ENCODE results near the gene ANKRD31. TPM values are rescaled to one million over a fixed set of nuclear protein-coding genes. Genes with fewer than 3 reads are reported as not detected.

ANKRD31 gene
- total RNA-seq, 1 donor from 2014 or later, result 0.07 TPM

GRCh38 chr5:75245023-75245422, 8.3 kb upstream of the ANKRD31 start:
- Histone ChIP-seq H3K4me1 (ENCODE audit: insufficient read depth, low read length) (no peaks in the 10 kb centered on the region), H3K4me3 (ENCODE audit: insufficient read depth, low read depth, low read length) (no peak overlapping the region), H3K36me3 (ENCODE audit: insufficient read depth, low read length) (no peaks in the 10 kb centered on the region), H4K20me1 (ENCODE audit: insufficient read depth, low read length) (no peaks in the 10 kb centered on the region), H3K79me2 (ENCODE audit: insufficient read depth, low read length) (no peaks in the 10 kb centered on the region), H2AFZ (ENCODE audit: low read depth, low read length) (no peak overlapping the region), H3K27ac (ENCODE audit: low read depth, low read length) (no peak overlapping the region), H3K9ac (ENCODE audit: low read length) (no peak overlapping the region), H3K9me3 (ENCODE audit: insufficient read depth, low read depth, low read length) (no peaks in the 10 kb centered on the region), H3K4me2 (ENCODE audit: low read length) (no peak overlapping the region), H3K27me3 (ENCODE audit: insufficient read depth, low read length) (no peaks in the 10 kb centered on the region)
- FAIRE-seq (no peak), DNase-seq (ENCODE audit: low read depth) (no peak)
- Mint-ChIP-seq H3K4me3 (ENCODE audit: unreplicated experiment) (no peak overlapping the region), H3K36me3 (ENCODE audit: low read depth, unreplicated experiment) (no peaks in the 10 kb centered on the region), H3K27ac (ENCODE audit: unreplicated experiment) (no peak overlapping the region), H3K9me3 (ENCODE audit: unreplicated experiment) (no peaks in the 10 kb centered on the region), H3K27me3 (ENCODE audit: low read depth, unreplicated experiment) (peaks cover 3% of the 10 kb centered on the region), H3K4me1 (ENCODE audit: low read depth, unreplicated experiment) (no peaks in the 10 kb centered on the region)
- TF ChIP-seq CTCF (IDR thresholded peaks at IDR 0.05; ENCODE audit: insufficient read depth, low read depth, low read length) (no peak), EZH2 (IDR thresholded peaks at IDR 0.05; ENCODE audit: insufficient read depth, low read length) (no peak)

- no peak overlapping the region for H3K4me3 ChIP-seq (ENCODE audit: insufficient read depth, low read depth, low read length)
- no peaks in the 10 kb centered on the region for H4K20me1 ChIP-seq (ENCODE audit: insufficient read depth, low read length)
- DNase-seq (ENCODE audit: low read depth), result no peak
- H3K36me3 ChIP-seq (ENCODE audit: insufficient read depth, low read length), result no peaks in the 10 kb centered on the region
- no peaks in the 10 kb centered on the region for H3K9me3 Mint-ChIP-seq (ENCODE audit: unreplicated experiment)
- no peak for FAIRE-seq
- H3K9me3 ChIP-seq (ENCODE audit: insufficient read depth, low read depth, low read length), result no peaks in the 10 kb centered on the region
- H3K4me1 ChIP-seq (ENCODE audit: insufficient read depth, low read length), result no peaks in the 10 kb centered on the region
- no peak overlapping the region for H3K27ac ChIP-seq (ENCODE audit: low read depth, low read length)
- peaks cover 3% of the 10 kb centered on the region for H3K27me3 Mint-ChIP-seq (ENCODE audit: low read depth, unreplicated experiment)
- H3K4me3 Mint-ChIP-seq (ENCODE audit: unreplicated experiment), result no peak overlapping the region
- H3K4me1 Mint-ChIP-seq (ENCODE audit: low read depth, unreplicated experiment), result peaks cover 7% of the 10 kb centered on the region
- H3K9ac ChIP-seq (ENCODE audit: low read length), result no peak overlapping the region
- no peak for TF ChIP-seq EZH2 (IDR thresholded peaks at IDR 0.05; ENCODE audit: insufficient read depth, low read length)
- no peak for TF ChIP-seq CTCF (IDR thresholded peaks at IDR 0.05; ENCODE audit: insufficient read depth, low read depth, low read length)
- H3K79me2 ChIP-seq (ENCODE audit: insufficient read depth, low read length), result no peaks in the 10 kb centered on the region
- H3K36me3 Mint-ChIP-seq (ENCODE audit: low read depth, unreplicated experiment), result no peaks in the 10 kb centered on the region
- H3K27ac Mint-ChIP-seq (ENCODE audit: unreplicated experiment), result no peak overlapping the region
- no peak overlapping the region for H3K4me2 ChIP-seq (ENCODE audit: low read length)
- H3K27me3 ChIP-seq (ENCODE audit: insufficient read depth, low read length), result no peaks in the 10 kb centered on the region
- no peak overlapping the region for H2AFZ ChIP-seq (ENCODE audit: low read depth, low read length)
These were observed 6.8 kb upstream of the ANKRD31 start for GRCh38 chr5:75243510-75243909.

- peaks cover 3% of the 10 kb centered on the region for H3K27me3 Mint-ChIP-seq (ENCODE audit: low read depth, unreplicated experiment)
- DNase-seq (ENCODE audit: low read depth) (no peak), FAIRE-seq (no peak)
- no peak overlapping the region for H3K9ac ChIP-seq (ENCODE audit: low read length)
- H3K9me3 ChIP-seq (ENCODE audit: insufficient read depth, low read depth, low read length), result no peaks in the 10 kb centered on the region
- no peaks in the 10 kb centered on the region for H3K79me2 ChIP-seq (ENCODE audit: insufficient read depth, low read length)
- H3K27ac ChIP-seq (ENCODE audit: low read depth, low read length), result no peak overlapping the region
- no peaks in the 10 kb centered on the region for H3K36me3 Mint-ChIP-seq (ENCODE audit: low read depth, unreplicated experiment)
- H4K20me1 ChIP-seq (ENCODE audit: insufficient read depth, low read length), result no peaks in the 10 kb centered on the region
- peaks cover 7% of the 10 kb centered on the region for H3K4me1 Mint-ChIP-seq (ENCODE audit: low read depth, unreplicated experiment)
- no peaks in the 10 kb centered on the region for H3K36me3 ChIP-seq (ENCODE audit: insufficient read depth, low read length)
- TF ChIP-seq EZH2 (IDR thresholded peaks at IDR 0.05; ENCODE audit: insufficient read depth, low read length) (no peak), CTCF (IDR thresholded peaks at IDR 0.05; ENCODE audit: insufficient read depth, low read depth, low read length) (no peak)
- no peak overlapping the region for H3K4me3 ChIP-seq (ENCODE audit: insufficient read depth, low read depth, low read length)
- no peak overlapping the region for H2AFZ ChIP-seq (ENCODE audit: low read depth, low read length)
- H3K27ac Mint-ChIP-seq (ENCODE audit: unreplicated experiment), result no peak overlapping the region
- no peaks in the 10 kb centered on the region for H3K27me3 ChIP-seq (ENCODE audit: insufficient read depth, low read length)
- no peak overlapping the region for H3K4me3 Mint-ChIP-seq (ENCODE audit: unreplicated experiment)
- no peak overlapping the region for H3K4me2 ChIP-seq (ENCODE audit: low read length)
- H3K9me3 Mint-ChIP-seq (ENCODE audit: unreplicated experiment), result no peaks in the 10 kb centered on the region
- H3K4me1 ChIP-seq (ENCODE audit: insufficient read depth, low read length), result no peaks in the 10 kb centered on the region
These were observed 6.4 kb upstream of the ANKRD31 start for GRCh38 chr5:75243100-75243499.

Data from astrocyte (in vitro differentiated cells and primary cell).